HCT116 (cell line): ENCODE measurements around the gene SLC41A2. TPM values are rescaled to one million over a fixed set of nuclear protein-coding genes. Genes with fewer than 3 reads are reported as not detected.

Experiments used
- ATAC-seq: fragments of 200-7000 bp; cut with Tn5 transposase; 2 replicates; pipeline ENCODE4 v1.9.1; 2020; ENCODE audit warnings: mild to moderate bottlenecking, moderate library complexity
- BruUV-seq: library from RNA; stranded (reverse); fragments of 400-500 nt; replicated peaks from 2 replicates; lab custom pipeline; 2021; lab: Mats Ljungman, UMichigan
- CTCF ChIA-PET: fragments of 300-600 bp; sonication (Branson Sonifier 250); formaldehyde crosslinking; loops from one replicate; lab custom pipeline; 2021; ENCODE audit warnings: antibody characterized with exemption; lab: Charles Lee
- POLR2A ChIA-PET: fragments of 300-600, 350-600 bp; sonication (Branson Sonifier 250); formaldehyde crosslinking; loops from one replicate; lab custom pipeline; 2021; ENCODE audit warnings: antibody characterized with exemption; lab: Charles Lee
- RAD21 ChIA-PET, 2 experiments: fragments of 300-600 bp; sonication (Branson Sonifier 250); formaldehyde crosslinking; loops; one replicate each; lab custom pipeline; 2023; ENCODE audit warnings: low total read pairs in 2 of 2; ENCODE audit not compliant: uncharacterized antibody in 2 of 2, unreplicated experiment in 2 of 2, low non-redundant PET in 1 of 2; lab: Charles Lee
- DNase-seq: peaks from one replicate; pipeline ENCODE4 v3.0.0-alpha.2; 2010; ENCODE audit warnings: low read depth, low spot score
- H2AFZ ChIP-seq: fragments of 200-600 bp; shearing (Covaris generic), sonication (generic); 2 replicates; pipeline ENCODE4 v1.6.1; 2017; ENCODE audit warnings: low read depth, mixed run types, mixed read lengths, antibody characterized with exemption, low read length; ENCODE audit not compliant: poor library complexity, severe bottlenecking
- H3K27ac ChIP-seq: 2 replicates; pipeline ENCODE4 v1.5.1; 2012; ENCODE audit warnings: low read depth, low read length
- H3K27me3 ChIP-seq: fragments of 200-600 bp; sonication (generic); 2 replicates; pipeline ENCODE4 v1.6.1; 2016; ENCODE audit warnings: mixed run types, low read length, mixed read lengths; ENCODE audit not compliant: insufficient read depth
- H3K36me3 ChIP-seq, 2 experiments: fragments of 200-500 bp in 1 of 2; fragments of 200-600 bp in 1 of 2; sonication (Bioruptor generic) in 1 of 2; sonication (generic) in 1 of 2; 2 replicates each; pipeline versions ENCODE4 v1.5.1 to v1.6.1; 2014 to 2016; ENCODE audit warnings: low read length in 2 of 2, inconsistent platforms in 1 of 2, mixed read lengths in 1 of 2, mixed run types in 1 of 2; ENCODE audit not compliant: insufficient read depth in 2 of 2, control insufficient read depth in 1 of 2
- H3K4me1 ChIP-seq, 2 experiments: fragments of 200-600 bp in 1 of 2; sonication (generic) in 1 of 2; 2 replicates each; pipeline versions ENCODE4 v1.5.1 to v1.6.1; 2012 to 2017; ENCODE audit warnings: low read length in 2 of 2, inconsistent platforms in 1 of 2, mild to moderate bottlenecking in 1 of 2, mixed read lengths in 1 of 2, mixed run types in 1 of 2, moderate library complexity in 1 of 2; ENCODE audit not compliant: insufficient read depth in 2 of 2, control insufficient read depth in 1 of 2
- H3K4me2 ChIP-seq: fragments of 200-600 bp; sonication (generic); 2 replicates; pipeline ENCODE4 v1.6.1; 2017; ENCODE audit warnings: mixed run types, low read length, mixed read lengths
- H3K4me3 ChIP-seq, 2 experiments: fragments of 200-600 bp in 1 of 2; sonication (generic) in 1 of 2; replicated peaks in 1 of 2; 2 replicates each; pipeline ENCODE4 v1.5.1; 2011 to 2016; ENCODE audit warnings: low read length in 2 of 2, control low read depth in 1 of 2, low read depth in 1 of 2, mild to moderate bottlenecking in 1 of 2, mixed read lengths in 1 of 2, mixed run types in 1 of 2
- H3K79me2 ChIP-seq: fragments of 200-600 bp; sonication (generic); 2 replicates; pipeline ENCODE4 v1.6.1; 2017; ENCODE audit warnings: mild to moderate bottlenecking, mixed run types, low read length, moderate library complexity, mixed read lengths; ENCODE audit not compliant: insufficient read depth
- H3K9ac ChIP-seq: fragments of 200-600 bp; sonication (generic); 2 replicates; pipeline ENCODE4 v1.6.1; 2016; ENCODE audit warnings: low read length, mixed read lengths
- H3K9me2 ChIP-seq: fragments of 200-600 bp; sonication (generic), shearing (Covaris generic); 2 replicates; pipeline ENCODE4 v1.6.1; 2017; ENCODE audit warnings: mixed run types, mild to moderate bottlenecking, moderate library complexity; ENCODE audit not compliant: insufficient read depth
- H3K9me3 ChIP-seq, 2 experiments: fragments of 200-500 bp in 1 of 2; fragments of 200-600 bp in 1 of 2; sonication (Bioruptor generic) in 1 of 2; sonication (generic) in 1 of 2; 2 replicates each; pipeline ENCODE4 v1.6.1; 2014 to 2017; ENCODE audit warnings: low read length in 2 of 2, mixed read lengths in 2 of 2, inconsistent platforms in 1 of 2, low read depth in 1 of 2, mild to moderate bottlenecking in 1 of 2, mixed run types in 1 of 2, moderate library complexity in 1 of 2; ENCODE audit not compliant: control insufficient read depth in 1 of 2, insufficient read depth in 1 of 2
- H4K20me1 ChIP-seq: fragments of 200-600 bp; sonication (generic), shearing (Covaris generic); 2 replicates; pipeline ENCODE4 v1.6.1; 2017; ENCODE audit warnings: mixed run types, mild to moderate bottlenecking, moderate library complexity; ENCODE audit not compliant: insufficient read depth
- CBX3 ChIP-seq: IDR thresholded peaks from 2 replicates; pipeline ENCODE4 v1.6.1; 2012; ENCODE audit warnings: low read depth
- CEBPB ChIP-seq: IDR thresholded peaks from 2 replicates; pipeline ENCODE4 v1.6.1; 2012; ENCODE audit warnings: low read depth
- EGR1 ChIP-seq: IDR thresholded peaks from 2 replicates; pipeline ENCODE4 v1.6.1; 2012; ENCODE audit warnings: low read depth
- EZH2phosphoT487 ChIP-seq: fragments of 200-600 bp; IDR thresholded peaks from 2 replicates; pipeline ENCODE4 v1.6.1; 2018; ENCODE audit warnings: antibody characterized with exemption, borderline replicate concordance
- JUND ChIP-seq: IDR thresholded peaks from 2 replicates; pipeline ENCODE4 v1.6.1; 2012
- RAD21 ChIP-seq: IDR thresholded peaks from 2 replicates; pipeline ENCODE4 v1.6.1; 2012; ENCODE audit warnings: low read depth, mild to moderate bottlenecking
- REST ChIP-seq: IDR thresholded peaks from 2 replicates; pipeline ENCODE4 v1.6.1; 2012; ENCODE audit warnings: low read depth
- TCF7L2 ChIP-seq: IDR thresholded peaks from 2 replicates; pipeline ENCODE4 v1.7.0; 2011; ENCODE audit warnings: borderline replicate concordance, inconsistent platforms; ENCODE audit not compliant: insufficient read depth, insufficient read length; ENCODE audit errors: extremely low read depth
- ZNF274 ChIP-seq: fragments of 200-500 bp; sonication (Bioruptor generic); IDR thresholded peaks from 2 replicates; pipeline ENCODE4 v1.6.1; 2014; ENCODE audit warnings: mild to moderate bottlenecking, low read depth, low read length, inconsistent platforms
- intact Hi-C: fragments of 100-400 bp; cut with micrococcal nuclease; formaldehyde crosslinking; loops from 2 replicates; pipeline ENCODE4 v1.10.0; 2022
- total RNA-seq: library from RNA; stranded (reverse); gene quantifications from one replicate; pipeline ENCODE4 v1.2.1, GENCODE V29; 2021; ENCODE audit not compliant: unreplicated experiment
- TF ChIP-seq, protein P1 (sequence below), 3 experiments: fragments of 200-600 bp in 1 of 3; sonication (generic) in 1 of 3; IDR thresholded peaks in 2 of 3; conservative IDR thresholded peaks in 1 of 3; 2 replicates each; pipeline ENCODE4 v1.5.1; 2012 to 2017; ENCODE audit warnings: low read depth in 2 of 3, low read length in 2 of 3, antibody characterized with exemption in 1 of 3, borderline replicate concordance in 1 of 3, control low read depth in 1 of 3, mild to moderate bottlenecking in 1 of 3, mixed read lengths in 1 of 3, mixed run types in 1 of 3, moderate library complexity in 1 of 3; ENCODE audit not compliant: insufficient read depth in 1 of 3

The SLC41A2 gene
- total RNA-seq, 1 experiment from 2014 or later: 12.5 TPM

- H3K9ac ChIP-seq: no peak overlapping the region
- no peaks in the 10 kb centered on the region for H3K36me3 ChIP-seq
- no TSS peak for BruUV-seq
- intact Hi-C loops: no loop called here
- no peaks in the 10 kb centered on the region for H4K20me1 ChIP-seq
- H3K4me1 ChIP-seq: peaks cover 0 to 1% of the 10 kb centered on the region in 2 experiments; a peak in 1 of 4 replicates
- POLR2A ChIA-PET: no interaction called here
- H3K4me2 ChIP-seq: no peak overlapping the region
- H2AFZ ChIP-seq: no peak overlapping the region
- no peaks in the 10 kb centered on the region for H3K9me2 ChIP-seq
- H3K9me3 ChIP-seq: no peaks in the 10 kb centered on the region
- no peak overlapping the region for H3K4me3 ChIP-seq
- RAD21 ChIA-PET: no interaction called here
- CTCF ChIA-PET: no interaction called here
- no peaks in the 10 kb centered on the region for H3K27me3 ChIP-seq
- ATAC-seq: no peak
- H3K27ac ChIP-seq: no peak overlapping the region
- no peaks in the 10 kb centered on the region for H3K79me2 ChIP-seq
- TF ChIP-seq EZH2phosphoT487: no peak
- TF ChIP-seq CBX3: no peak
- TF ChIP-seq JUND: no peak
- TF ChIP-seq, protein P1, sequence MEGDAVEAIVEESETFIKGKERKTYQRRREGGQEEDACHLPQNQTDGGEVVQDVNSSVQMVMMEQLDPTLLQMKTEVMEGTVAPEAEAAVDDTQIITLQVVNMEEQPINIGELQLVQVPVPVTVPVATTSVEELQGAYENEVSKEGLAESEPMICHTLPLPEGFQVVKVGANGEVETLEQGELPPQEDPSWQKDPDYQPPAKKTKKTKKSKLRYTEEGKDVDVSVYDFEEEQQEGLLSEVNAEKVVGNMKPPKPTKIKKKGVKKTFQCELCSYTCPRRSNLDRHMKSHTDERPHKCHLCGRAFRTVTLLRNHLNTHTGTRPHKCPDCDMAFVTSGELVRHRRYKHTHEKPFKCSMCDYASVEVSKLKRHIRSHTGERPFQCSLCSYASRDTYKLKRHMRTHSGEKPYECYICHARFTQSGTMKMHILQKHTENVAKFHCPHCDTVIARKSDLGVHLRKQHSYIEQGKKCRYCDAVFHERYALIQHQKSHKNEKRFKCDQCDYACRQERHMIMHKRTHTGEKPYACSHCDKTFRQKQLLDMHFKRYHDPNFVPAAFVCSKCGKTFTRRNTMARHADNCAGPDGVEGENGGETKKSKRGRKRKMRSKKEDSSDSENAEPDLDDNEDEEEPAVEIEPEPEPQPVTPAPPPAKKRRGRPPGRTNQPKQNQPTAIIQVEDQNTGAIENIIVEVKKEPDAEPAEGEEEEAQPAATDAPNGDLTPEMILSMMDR (IDR thresholded peaks at IDR 0.05 in 2 of 3, conservative IDR thresholded peaks at IDR 0.05 in 1 of 3; ENCODE audit: borderline replicate concordance in 1 of 3, insufficient read depth in 1 of 3, low read depth in 2 of 3, low read length in 2 of 3): no peak
- TF ChIP-seq TCF7L2: no peak
- TF ChIP-seq ZNF274: no peak
- TF ChIP-seq CEBPB: no peak
- no peak for TF ChIP-seq EGR1
- no peak for TF ChIP-seq REST
- TF ChIP-seq RAD21: no peak
- no peak for DNase-seq
Measured at GRCh38 chr12:104911942-104912341, 46.1 kb downstream of the SLC41A2 start.
